Measurements from ENCODE around the gene P2RX4. TPM values are rescaled to one million over a fixed set of nuclear protein-coding genes. Genes with fewer than 3 reads are reported as not detected.
"Not testable (repeated sequence)": the region's sequence is repeated elsewhere in the genome, so short reads cannot be mapped to it uniquely, and the experiment has no call there.

Gene P2RX4
- polyA plus RNA-seq, 1 donor from 2014 or later: 27.5 TPM

DNA sequence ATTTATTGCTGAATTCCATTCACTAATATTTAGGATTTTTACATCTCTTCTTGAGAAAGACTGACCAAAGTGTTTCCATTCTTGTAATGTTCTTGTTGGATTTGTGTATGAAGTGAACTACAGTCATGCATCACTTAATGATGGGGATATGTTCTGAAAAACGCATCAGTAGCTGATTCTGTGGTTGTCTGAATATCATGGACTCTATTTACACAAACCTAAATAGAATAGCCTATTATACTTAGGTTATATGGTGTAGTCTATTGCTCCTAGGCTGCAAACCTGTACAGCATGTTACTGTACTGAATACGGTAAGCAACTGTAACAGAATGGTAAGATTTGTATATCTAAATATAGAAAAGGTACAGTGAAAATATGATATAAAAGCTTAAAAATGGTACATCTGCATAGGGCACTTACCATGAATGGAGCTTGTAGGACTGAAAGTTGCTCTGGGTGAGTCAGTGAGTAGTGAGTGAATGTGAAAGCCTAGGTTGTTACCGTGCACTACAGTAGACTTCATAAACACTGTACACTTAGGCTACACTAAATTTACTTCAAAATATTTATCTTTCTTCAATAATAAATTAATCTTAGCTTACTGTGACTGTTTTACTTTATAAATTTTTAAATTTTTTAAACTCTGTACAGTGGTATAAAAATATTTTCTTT is 27.6 kb upstream of the P2RX4 start:
- Mint-ChIP-seq H3K36me3 (peaks cover 2% of the 10 kb centered on the region), H3K4me3 (no peak overlapping the region), H3K27ac (no peak overlapping the region), H3K9me3 (no peaks in the 10 kb centered on the region), H3K27me3 (no peaks in the 10 kb centered on the region), H3K4me1 (peaks cover 11 to 13% (median 11%) of the 10 kb centered on the region in 3 donors)

DNA sequence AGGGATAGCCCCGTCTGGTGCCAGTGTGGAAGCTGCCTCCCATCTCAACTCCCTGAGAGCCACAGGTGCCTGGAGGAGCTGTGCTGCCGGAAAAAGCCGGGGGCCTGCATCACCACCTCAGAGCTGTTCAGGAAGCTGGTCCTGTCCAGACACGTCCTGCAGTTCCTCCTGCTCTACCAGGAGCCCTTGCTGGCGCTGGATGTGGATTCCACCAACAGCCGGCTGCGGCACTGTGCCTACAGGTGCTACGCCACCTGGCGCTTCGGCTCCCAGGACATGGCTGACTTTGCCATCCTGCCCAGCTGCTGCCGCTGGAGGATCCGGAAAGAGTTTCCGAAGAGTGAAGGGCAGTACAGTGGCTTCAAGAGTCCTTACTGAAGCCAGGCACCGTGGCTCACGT is 25.5 kb upstream of the P2RX4 start:
- Mint-ChIP-seq H3K36me3 (no peaks in the 10 kb centered on the region), H3K27me3 (no peaks in the 10 kb centered on the region), H3K9me3 (no peaks in the 10 kb centered on the region), H3K4me3 (peak overlapping the region in 2 of 4 donors; percentile 5 to 41), H3K27ac (no peak overlapping the region), H3K4me1 (peaks cover 11 to 13% (median 11%) of the 10 kb centered on the region in 3 donors)

- Mint-ChIP-seq H3K27ac (no peak overlapping the region), H3K27me3 (no peaks in the 10 kb centered on the region), H3K9me3 (no peaks in the 10 kb centered on the region), H3K4me3 (peak overlapping the region in 1 of 4 donors; percentile 4), H3K36me3 (no peaks in the 10 kb centered on the region), H3K4me1 (peaks cover 11 to 14% (median 11%) of the 10 kb centered on the region in 3 donors)
Observed at GRCh38 chr12:121184984-121185889, 24.7 kb upstream of the P2RX4 start.

- no peak overlapping the region for H3K4me3 Mint-ChIP-seq
- no peaks in the 10 kb centered on the region for H3K36me3 Mint-ChIP-seq
- no peaks in the 10 kb centered on the region for H3K27me3 Mint-ChIP-seq
- no peak overlapping the region for H3K27ac Mint-ChIP-seq
- peaks cover 0 to 3% (median 0%) of the 10 kb centered on the region in 3 donors for H3K9me3 Mint-ChIP-seq
- peaks cover 11 to 19% (median 16%) of the 10 kb centered on the region in 3 donors for H3K4me1 Mint-ChIP-seq
Observed at GRCh38 chr12:121186826-121187225, 23.1 kb upstream of the P2RX4 start.

DNA sequence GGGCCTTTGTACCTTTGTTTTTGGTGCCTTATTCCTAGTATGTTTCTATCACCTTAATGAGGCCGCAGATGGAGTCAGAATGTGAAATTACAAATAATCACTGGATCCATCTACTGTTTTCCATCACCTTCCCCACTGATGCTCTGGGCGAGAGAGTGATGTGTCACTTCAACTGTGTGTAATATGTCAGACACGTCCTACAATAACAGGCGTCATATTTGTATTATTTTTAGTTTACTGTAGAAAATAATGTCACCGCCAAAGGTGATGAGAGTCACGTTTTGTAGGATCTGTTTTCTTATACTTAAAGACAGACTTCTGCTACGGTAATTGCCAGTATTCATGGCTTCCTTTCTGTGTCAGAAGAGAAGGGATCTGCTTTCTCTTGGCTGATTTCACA is 22.4 kb upstream of the P2RX4 start:
- Mint-ChIP-seq H3K36me3 (no peaks in the 10 kb centered on the region), H3K9me3 (peaks cover 0 to 3% (median 0%) of the 10 kb centered on the region in 3 donors), H3K27me3 (no peaks in the 10 kb centered on the region), H3K4me1 (peaks cover 11 to 16% (median 13%) of the 10 kb centered on the region in 3 donors), H3K27ac (no peak overlapping the region), H3K4me3 (no peak overlapping the region)

GRCh38 chr12:121188227-121188626 is 21.7 kb upstream of the P2RX4 start:
- no peak overlapping the region for H3K4me3 Mint-ChIP-seq
- H3K9me3 Mint-ChIP-seq: peaks cover 0 to 3% (median 0%) of the 10 kb centered on the region in 3 donors
- H3K27me3 Mint-ChIP-seq: no peaks in the 10 kb centered on the region
- peak overlapping the region in 1 of 3 donors; percentile 60 for H3K27ac Mint-ChIP-seq
- H3K4me1 Mint-ChIP-seq: peaks cover 11 to 16% (median 13%) of the 10 kb centered on the region in 3 donors
- H3K36me3 Mint-ChIP-seq: no peaks in the 10 kb centered on the region

DNA sequence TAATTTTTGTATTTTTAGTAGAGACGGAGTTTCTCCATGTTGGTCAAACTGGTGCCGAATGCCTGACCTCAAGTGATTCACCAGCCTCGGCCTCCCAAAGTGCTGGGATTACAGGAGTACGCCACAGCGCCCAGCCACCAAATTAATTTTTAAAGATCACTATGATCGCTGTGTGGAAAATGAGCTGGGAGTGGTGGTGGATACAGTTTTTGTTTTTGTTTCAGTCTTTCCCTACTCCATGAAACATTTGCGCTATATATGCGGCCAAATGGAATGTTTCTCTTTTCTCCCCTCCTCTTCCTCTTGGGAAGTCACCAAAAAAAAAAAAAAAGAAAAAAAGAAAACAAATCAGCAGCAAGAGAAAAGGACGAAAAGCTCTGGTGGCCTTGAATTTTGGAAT is 20.8 kb upstream of the P2RX4 start:
- Mint-ChIP-seq H3K4me3 (no peak overlapping the region), H3K36me3 (no peaks in the 10 kb centered on the region), H3K4me1 (peaks cover 11 to 16% (median 13%) of the 10 kb centered on the region in 3 donors), H3K27ac (no peak overlapping the region), H3K27me3 (no peaks in the 10 kb centered on the region), H3K9me3 (peaks cover 0 to 3% (median 0%) of the 10 kb centered on the region in 3 donors)

DNA sequence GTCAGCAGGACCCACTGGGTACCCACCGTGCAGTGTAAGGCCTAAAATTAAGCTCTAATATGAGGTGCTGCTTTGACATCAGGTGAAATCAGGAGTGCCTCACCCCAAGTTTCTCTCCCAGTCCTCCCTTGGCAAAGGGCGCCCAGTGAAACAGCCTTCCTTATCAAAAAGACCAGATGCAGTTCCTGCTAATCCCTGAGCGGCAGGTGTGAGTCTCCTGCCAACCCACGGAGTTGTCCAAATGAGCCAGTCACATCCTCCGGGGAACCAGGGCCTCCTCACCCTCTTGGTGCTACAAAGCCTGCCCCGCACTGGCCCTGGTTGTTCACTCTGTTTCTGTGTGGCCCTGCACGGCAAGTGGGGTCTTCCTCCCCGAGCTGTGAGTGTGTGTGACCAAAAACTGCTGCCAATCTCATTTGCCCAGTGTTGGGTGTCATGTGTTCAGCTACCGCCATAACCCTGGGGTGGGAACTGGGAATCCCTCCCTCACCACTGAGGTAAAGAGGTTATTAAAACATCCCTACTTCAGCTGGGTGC is 20.2 kb upstream of the P2RX4 start:
- Mint-ChIP-seq H3K4me3 (no peak overlapping the region), H3K4me1 (peaks cover 11 to 16% (median 13%) of the 10 kb centered on the region in 3 donors), H3K36me3 (no peaks in the 10 kb centered on the region), H3K27me3 (no peaks in the 10 kb centered on the region), H3K9me3 (peaks cover 0 to 3% (median 0%) of the 10 kb centered on the region in 3 donors), H3K27ac (no peak overlapping the region)

DNA sequence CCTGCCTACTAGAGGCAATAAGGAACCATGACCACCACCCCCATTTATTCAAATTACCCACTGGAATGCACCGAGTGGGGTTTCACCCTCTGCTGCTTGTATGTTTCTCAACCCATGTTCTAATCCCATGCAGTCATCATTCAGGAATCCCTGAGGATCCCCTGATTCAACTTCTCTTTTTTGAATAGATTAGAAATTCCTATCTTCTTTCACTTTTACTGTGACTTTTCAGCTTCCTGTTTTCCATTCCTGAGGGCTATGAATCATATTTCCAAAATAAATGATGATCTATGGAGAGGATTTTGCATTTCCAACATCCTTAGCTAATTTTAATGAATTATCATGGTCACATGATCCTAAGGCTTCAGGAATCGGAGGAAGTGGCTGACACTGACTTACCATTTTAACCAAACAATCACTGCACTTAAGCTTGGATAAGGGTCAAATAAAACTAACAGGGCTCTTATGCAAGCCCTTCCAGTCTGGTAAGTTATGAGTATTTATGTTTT is 19.4 kb upstream of the P2RX4 start:
- peaks cover 5 to 9% (median 7%) of the 10 kb centered on the region in 3 donors for H3K4me1 Mint-ChIP-seq
- no peaks in the 10 kb centered on the region for H3K36me3 Mint-ChIP-seq
- no peak overlapping the region for H3K4me3 Mint-ChIP-seq
- peaks cover 0 to 3% (median 0%) of the 10 kb centered on the region in 3 donors for H3K9me3 Mint-ChIP-seq
- H3K27me3 Mint-ChIP-seq: no peaks in the 10 kb centered on the region
- H3K27ac Mint-ChIP-seq: no peak overlapping the region

DNA sequence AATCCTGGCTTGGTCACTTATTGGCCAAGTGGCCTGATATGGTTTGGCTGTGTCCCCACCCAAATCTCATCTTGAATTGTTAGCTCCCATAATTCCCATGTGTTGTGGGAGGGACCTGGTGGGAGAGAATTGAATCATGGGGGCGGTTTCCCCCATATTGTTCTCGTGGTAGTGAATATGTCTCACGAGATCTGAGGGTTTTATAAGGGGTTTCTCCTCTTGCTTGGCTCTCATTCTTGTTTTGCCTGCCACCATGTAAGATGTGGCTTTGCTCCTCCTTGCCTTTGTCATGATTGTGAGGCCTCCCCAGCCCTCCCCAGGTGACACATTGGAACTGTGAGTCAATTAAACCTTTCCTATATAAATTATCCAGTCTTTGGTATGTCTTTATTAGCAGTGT is 18.8 kb upstream of the P2RX4 start:
- Mint-ChIP-seq H3K9me3 (peaks cover 0 to 3% (median 0%) of the 10 kb centered on the region in 3 donors), H3K4me1 (peaks cover under 1 to 5% (median 5%) of the 10 kb centered on the region in 3 donors), H3K36me3 (no peaks in the 10 kb centered on the region), H3K27me3 (no peaks in the 10 kb centered on the region), H3K4me3 (no peak overlapping the region), H3K27ac (peak overlapping the region in 2 of 3 donors; percentile 4 to 13)

GRCh38 chr12:121196902-121197301 is 13.0 kb upstream of the P2RX4 start:
- Mint-ChIP-seq H3K4me1 (peaks cover 4 to 8% (median 7%) of the 10 kb centered on the region in 3 donors), H3K36me3 (peaks cover 3% of the 10 kb centered on the region), H3K27me3 (peaks cover 3% of the 10 kb centered on the region), H3K27ac (no peak overlapping the region), H3K9me3 (no peaks in the 10 kb centered on the region), H3K4me3 (peak overlapping the region in 3 of 4 donors; percentile 34 to 75 (median 75))

DNA sequence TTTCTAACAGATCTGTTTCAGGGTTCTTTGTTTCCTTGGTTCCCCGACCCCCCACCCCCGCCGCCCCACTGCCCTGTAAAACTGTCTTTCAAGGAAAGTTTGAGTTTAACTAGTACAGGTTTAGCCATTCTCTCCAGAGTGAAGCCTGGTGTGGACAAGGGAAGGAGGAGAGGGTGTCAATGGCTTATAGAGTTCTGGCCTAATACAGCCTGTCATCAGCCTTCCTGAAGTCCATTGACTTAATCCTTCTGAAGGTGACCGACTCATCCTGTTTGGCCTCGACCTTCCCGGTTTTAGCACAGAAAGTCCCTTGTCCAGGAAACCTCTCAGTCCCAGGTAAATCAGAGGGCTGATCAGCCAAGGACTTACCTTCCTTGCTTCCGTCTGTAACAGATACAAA is 11.0 kb upstream of the P2RX4 start:
- Mint-ChIP-seq H3K4me1 (peaks cover 7 to 10% (median 8%) of the 10 kb centered on the region in 3 donors), H3K36me3 (peaks cover 3% of the 10 kb centered on the region), H3K27ac (no peak overlapping the region), H3K9me3 (no peaks in the 10 kb centered on the region), H3K27me3 (peaks cover 3% of the 10 kb centered on the region), H3K4me3 (no peak overlapping the region)

GRCh38 chr12:121201140-121201539 is 8.8 kb upstream of the P2RX4 start:
- H3K27ac Mint-ChIP-seq, H3K9me3 Mint-ChIP-seq, H3K27me3 Mint-ChIP-seq, H3K36me3 Mint-ChIP-seq, H3K4me3 Mint-ChIP-seq: not testable (repeated sequence)
- H3K4me1 Mint-ChIP-seq: peaks cover 10 to 12% (median 10%) of the 10 kb centered on the region in 3 donors

- peak overlapping the region in 1 of 3 donors; percentile 9 for H3K27ac Mint-ChIP-seq
- no peak overlapping the region for H3K4me3 Mint-ChIP-seq
Observed at GRCh38 chr12:121202407-121203355, 7.2 kb upstream of the P2RX4 start.

More at GRCh38 chr12:121202407-121203355, 7.2 kb upstream of the P2RX4 start:
- Mint-ChIP-seq H3K36me3 (no peaks in the 10 kb centered on the region), H3K9me3 (peaks cover 0 to 2% (median 0%) of the 10 kb centered on the region in 3 donors), H3K4me1 (peaks cover 5 to 8% (median 6%) of the 10 kb centered on the region in 3 donors), H3K27me3 (no peaks in the 10 kb centered on the region)

Measured in IgD-negative memory B cell (primary cell).